HG02798 (cell line): ENCODE measurements around the gene CHD5.
"Not testable (repeated sequence)": the region's sequence is repeated elsewhere in the genome, so short reads cannot be mapped to it uniquely, and the experiment has no call there.

Experiments
- ATAC-seq: cut with Tn5 transposase; IDR thresholded peaks from one replicate; pipeline ENCODE4 v1.9.1; 2021; ENCODE audit warnings: mild to moderate bottlenecking; ENCODE audit not compliant: unreplicated experiment, poor library complexity

Gene CHD5

GRCh38 chr1:6180268-6180706 lies at the start of gene CHD5:
Gene CHD5 (minus strand): TSS chr1:6180321. CDS start chr1:6180023, 298 bp downstream.
- no peak for ATAC-seq

- no peak for ATAC-seq
These were observed 45.5 kb upstream of the CHD5 start for GRCh38 chr1:6225651-6226050.

- ATAC-seq: no peak
These were observed 44.6 kb upstream of the CHD5 start for GRCh38 chr1:6224718-6225117.

- ATAC-seq: no peak
These were observed 43.5 kb upstream of the CHD5 start for GRCh38 chr1:6223617-6224016.

- no peak for ATAC-seq
These were observed 42.5 kb upstream of the CHD5 start for GRCh38 chr1:6222636-6223035.

GRCh38 chr1:6221210-6221784 lies 41.2 kb upstream of the CHD5 start:
- no peak for ATAC-seq

GRCh38 chr1:6220236-6220635 lies 40.1 kb upstream of the CHD5 start:
- ATAC-seq: no peak

GRCh38 chr1:6219641-6220040 lies 39.5 kb upstream of the CHD5 start:
- not testable (repeated sequence) for ATAC-seq

- no peak for ATAC-seq
These were observed 38.4 kb upstream of the CHD5 start for GRCh38 chr1:6218375-6219164.

GRCh38 chr1:6212193-6212959 lies 32.3 kb upstream of the CHD5 start:
- no peak for ATAC-seq

- no peak for ATAC-seq
These were observed 31.6 kb upstream of the CHD5 start for GRCh38 chr1:6211731-6212130.

- ATAC-seq: no peak
These were observed 30.7 kb upstream of the CHD5 start for GRCh38 chr1:6210591-6211355.

- no peak for ATAC-seq
These were observed 29.8 kb upstream of the CHD5 start for GRCh38 chr1:6209661-6210580.

GRCh38 chr1:6208723-6209660 lies 28.9 kb upstream of the CHD5 start:
- no peak for ATAC-seq

- ATAC-seq: no peak
These were observed 27.8 kb upstream of the CHD5 start for GRCh38 chr1:6207921-6208320.

- no peak for ATAC-seq
These were observed 27.2 kb upstream of the CHD5 start for GRCh38 chr1:6207075-6207885.

GRCh38 chr1:6206520-6206855 lies 26.4 kb upstream of the CHD5 start:
- no peak for ATAC-seq
